Stomach (tissue), 9 donors: ENCODE results near the gene PPP3CA. TPM values are rescaled to one million over a fixed set of nuclear protein-coding genes. Genes with fewer than 3 reads are reported as not detected.

Experiments
- DNase-seq, 2 donors: peaks; one replicate each; pipeline versions ENCODE4 v3.0.0 to v3.0.0-alpha.2; 2013 to 2019
- H3K27ac ChIP-seq, 5 donors: fragments of 200-600 bp in 4 of 5; sonication (generic) in 4 of 5; one replicate each; pipeline ENCODE4 v1.5.1; 2013 to 2019; ENCODE audit warnings: mild to moderate bottlenecking in 1 of 5, moderate library complexity in 1 of 5
- H3K27me3 ChIP-seq, 3 donors: fragments of 200-600 bp; sonication (generic); one replicate each; pipeline ENCODE4 v1.5.1; 2017 to 2019; ENCODE audit warnings: mixed run types in 1 of 3
- H3K36me3 ChIP-seq, 4 donors: fragments of 200-600 bp; sonication (generic); 1 replicate in 3 of 4; 2 replicates in 1 of 4; pipeline ENCODE4 v1.5.1; 2016 to 2019
- H3K4me1 ChIP-seq, 4 donors: fragments of 200-600 bp; sonication (generic); one replicate each; pipeline ENCODE4 v1.5.1; 2016 to 2019
- H3K4me3 ChIP-seq, 4 donors: fragments of 200-600 bp; sonication (generic) in 3 of 4; one replicate each; pipeline ENCODE4 v1.5.1; 2016 to 2019; ENCODE audit warnings: mild to moderate bottlenecking in 1 of 4
- H3K9me3 ChIP-seq, 4 donors: fragments of 200-600 bp; sonication (generic); one replicate each; pipeline ENCODE4 v1.5.1; 2016 to 2019
- EP300 ChIP-seq: sonication (generic); formaldehyde crosslinking; IDR thresholded peaks from one replicate; pipeline ENCODE4 v1.6.1; 2017; ENCODE audit warnings: antibody characterized with exemption
- POLR2A ChIP-seq, 4 donors: fragments of 450-650 bp; IDR thresholded peaks; one replicate each; pipeline ENCODE4 v1.6.1; 2016; ENCODE audit warnings: antibody characterized with exemption in 4 of 4, control low read depth in 2 of 4, mild to moderate bottlenecking in 1 of 4, moderate library complexity in 1 of 4
- POLR2AphosphoS5 ChIP-seq, 3 donors: sonication (generic); formaldehyde crosslinking; IDR thresholded peaks; one replicate each; pipeline ENCODE4 v1.6.1; 2016; ENCODE audit warnings: antibody characterized with exemption in 3 of 3
- WGBS, 5 donors: extraction: QIAGEN DNeasy Blood & Tissue Kit in 3 of 5; methylation state at CpG; one replicate each; pipeline versions ENCODE4 v1.1.5 to v1.1.7; 2013 to 2018; 5-methylcytosine and 5-hydroxymethylcytosine counted together
- intact Hi-C: fragments of 100-400 bp; cut with DNase I; formaldehyde crosslinking; loops from one replicate; pipeline ENCODE4 v1.15.1; 2023; ENCODE audit warnings: low total_unique reads
- polyA plus RNA-seq, 3 donors: library from polyadenylated mRNA; stranded (reverse); fragments of 200-250 nt; gene quantifications; one replicate each; pipeline ENCODE4 v1.2.3, GENCODE V29; 2013
- total RNA-seq, 5 donors: library from RNA; depleted of rRNA; stranded (reverse); fragments of >200 nt; gene quantifications; one replicate each; pipeline versions ENCODE4 v1.1.0 to v1.2.3, GENCODE V29; 2014 to 2016
- TF ChIP-seq, protein P1 (sequence below), 7 experiments: fragments of 450-650 bp in 4 of 7; fragments of 200-600 bp in 3 of 7; sonication (generic) in 3 of 7; IDR thresholded peaks; one replicate each; pipeline ENCODE4 v1.5.1; 2016 to 2019; ENCODE audit warnings: antibody characterized with exemption in 7 of 7, control low read depth in 2 of 7, mild to moderate bottlenecking in 1 of 7
- donor health status: healthy with polysubstance abuse.
- donor health status: Bipolar disorder and iron deficiency.
- donor health status: healthy.

Gene PPP3CA
- total and polyA plus RNA-seq, 8 donors, result 8.9 to 62.4 (median 20.6) TPM

DNA sequence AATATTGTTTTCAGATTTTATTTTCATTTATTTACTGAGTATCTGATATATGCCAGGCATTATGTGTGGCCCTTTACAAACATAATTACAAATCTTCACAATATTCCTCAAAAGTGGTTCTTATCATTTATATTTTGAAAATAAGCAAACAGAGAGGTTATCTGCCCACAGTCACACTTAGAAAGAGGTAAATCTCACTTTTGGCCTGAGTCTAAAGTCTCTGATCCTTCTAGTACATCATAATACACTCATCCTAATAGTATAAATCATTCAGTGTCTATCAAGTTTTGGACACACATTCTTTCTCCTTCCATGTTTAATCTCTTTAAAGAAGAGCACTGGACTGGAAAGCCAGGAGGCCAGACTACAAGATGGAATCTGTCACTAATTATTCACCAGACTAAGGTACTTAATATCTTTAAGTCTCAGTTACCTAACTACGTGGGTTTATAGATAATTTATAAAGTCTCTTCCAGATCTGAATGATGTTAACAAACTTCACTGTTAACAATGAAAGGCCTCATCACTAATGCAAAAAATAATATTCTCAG lies 281.3 kb downstream of the PPP3CA start:
- DNase-seq, result no peak
- Histone ChIP-seq H3K9me3 (no peaks in the 10 kb centered on the region), H3K4me1 (peaks cover 0 to 11% (median 3%) of the 10 kb centered on the region in 4 donors), H3K27me3 (no peaks in the 10 kb centered on the region), H3K36me3 (peaks cover 0 to 10% (median 4%) of the 10 kb centered on the region in 4 donors), H3K4me3 (no peak overlapping the region), H3K27ac (no peak overlapping the region)
- 82 to 94% (median 87%) methylated on average over 1 of the region's 1 CpG for WGBS, 5 donors
- intact Hi-C loops, result no loop called here
- TF ChIP-seq POLR2AphosphoS5 (IDR thresholded peaks at IDR 0.05), result no peak
- TF ChIP-seq POLR2A (IDR thresholded peaks at IDR 0.05), result no peak
- TF ChIP-seq EP300, result no peak
- TF ChIP-seq, protein P1, sequence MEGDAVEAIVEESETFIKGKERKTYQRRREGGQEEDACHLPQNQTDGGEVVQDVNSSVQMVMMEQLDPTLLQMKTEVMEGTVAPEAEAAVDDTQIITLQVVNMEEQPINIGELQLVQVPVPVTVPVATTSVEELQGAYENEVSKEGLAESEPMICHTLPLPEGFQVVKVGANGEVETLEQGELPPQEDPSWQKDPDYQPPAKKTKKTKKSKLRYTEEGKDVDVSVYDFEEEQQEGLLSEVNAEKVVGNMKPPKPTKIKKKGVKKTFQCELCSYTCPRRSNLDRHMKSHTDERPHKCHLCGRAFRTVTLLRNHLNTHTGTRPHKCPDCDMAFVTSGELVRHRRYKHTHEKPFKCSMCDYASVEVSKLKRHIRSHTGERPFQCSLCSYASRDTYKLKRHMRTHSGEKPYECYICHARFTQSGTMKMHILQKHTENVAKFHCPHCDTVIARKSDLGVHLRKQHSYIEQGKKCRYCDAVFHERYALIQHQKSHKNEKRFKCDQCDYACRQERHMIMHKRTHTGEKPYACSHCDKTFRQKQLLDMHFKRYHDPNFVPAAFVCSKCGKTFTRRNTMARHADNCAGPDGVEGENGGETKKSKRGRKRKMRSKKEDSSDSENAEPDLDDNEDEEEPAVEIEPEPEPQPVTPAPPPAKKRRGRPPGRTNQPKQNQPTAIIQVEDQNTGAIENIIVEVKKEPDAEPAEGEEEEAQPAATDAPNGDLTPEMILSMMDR (IDR thresholded peaks at IDR 0.05), result no peak

GRCh38 chr4:101065346-101065745 lies 282.0 kb downstream of the PPP3CA start:
- intact Hi-C loops, result no loop called here
- H3K4me1 ChIP-seq, result peaks cover 0 to 11% (median 3%) of the 10 kb centered on the region in 4 donors
- no peak for TF ChIP-seq EP300
- TF ChIP-seq POLR2A (IDR thresholded peaks at IDR 0.05), result no peak
- TF ChIP-seq POLR2AphosphoS5 (IDR thresholded peaks at IDR 0.05), result no peak
- TF ChIP-seq, protein P1 (IDR thresholded peaks at IDR 0.05), result no peak
- DNase-seq, result no peak
- WGBS, 5 donors, result 89 to 97% (median 95%) methylated on average over 1 of the region's 1 CpG
- no peaks in the 10 kb centered on the region for H3K27me3 ChIP-seq
- no peaks in the 10 kb centered on the region for H3K9me3 ChIP-seq
- H3K4me3 ChIP-seq, result no peak overlapping the region
- H3K27ac ChIP-seq, result no peak overlapping the region
- peaks cover 0 to 11% (median 7%) of the 10 kb centered on the region in 4 donors for H3K36me3 ChIP-seq

- peaks cover 0 to 18% (median 14%) of the 10 kb centered on the region in 4 donors for H3K36me3 ChIP-seq
- intact Hi-C loops, result no loop called here
- no peaks in the 10 kb centered on the region for H3K9me3 ChIP-seq
- no peak for TF ChIP-seq POLR2A (IDR thresholded peaks at IDR 0.05)
- TF ChIP-seq, protein P1 (IDR thresholded peaks at IDR 0.05), result no peak
- no peak for TF ChIP-seq POLR2AphosphoS5 (IDR thresholded peaks at IDR 0.05)
- peaks cover 0 to 11% (median 3%) of the 10 kb centered on the region in 4 donors for H3K4me1 ChIP-seq
- DNase-seq, result no peak
- no peak overlapping the region for H3K27ac ChIP-seq
- 92 to 100% (median 100%) methylated on average over 1 of the region's 1 CpG for WGBS, 5 donors
- H3K27me3 ChIP-seq, result no peaks in the 10 kb centered on the region
- H3K4me3 ChIP-seq, result no peak overlapping the region
These were observed 282.7 kb downstream of the PPP3CA start for GRCh38 chr4:101064541-101065180.

DNA sequence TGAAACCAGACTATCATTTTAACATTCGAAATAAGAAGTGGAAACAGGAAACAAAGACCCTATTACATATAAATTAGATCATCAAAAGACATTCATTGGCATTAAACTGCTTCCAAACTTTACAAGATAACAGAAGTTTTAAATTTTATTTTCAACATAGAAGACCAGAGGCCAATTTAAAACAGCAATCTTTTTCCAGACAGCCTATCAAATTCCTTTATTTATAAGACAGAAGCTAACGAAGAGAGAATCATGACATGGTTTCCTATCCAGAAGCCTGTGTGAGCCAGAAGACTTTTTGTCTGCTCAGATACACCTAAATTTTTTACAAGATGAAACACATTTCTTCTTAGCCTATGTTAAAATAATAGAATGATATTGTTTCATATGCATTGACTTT lies 291.9 kb downstream of the PPP3CA start:
- no peak for DNase-seq
- WGBS, 5 donors, result 78 to 94% (median 85%) methylated on average over 2 of the region's 2 CpGs
- Histone ChIP-seq H3K4me3 (no peak overlapping the region), H3K4me1 (no peaks in the 10 kb centered on the region), H3K9me3 (no peaks in the 10 kb centered on the region), H3K36me3 (peaks cover 0 to 15% (median 8%) of the 10 kb centered on the region in 4 donors), H3K27me3 (no peaks in the 10 kb centered on the region), H3K27ac (no peak overlapping the region)
- TF ChIP-seq POLR2A (IDR thresholded peaks at IDR 0.05) (no peak), POLR2AphosphoS5 (IDR thresholded peaks at IDR 0.05) (no peak), EP300 (no peak)
- TF ChIP-seq, protein P1 (IDR thresholded peaks at IDR 0.05), result no peak
- intact Hi-C loops, result no loop called here
